WI38 (cell line): ENCODE results near the gene CXADR.

Experiments
- H3K4me3 ChIP-seq: 2 replicates; pipeline ENCODE4 v1.5.1; 2011; ENCODE audit warnings: low read depth, mild to moderate bottlenecking, control low read depth, low read length
- TF ChIP-seq, protein P1 (sequence below): IDR thresholded peaks from 2 replicates; pipeline ENCODE4 v1.5.1; 2012; ENCODE audit warnings: low read depth, mild to moderate bottlenecking, control low read depth, low read length

CXADR gene

DNA sequence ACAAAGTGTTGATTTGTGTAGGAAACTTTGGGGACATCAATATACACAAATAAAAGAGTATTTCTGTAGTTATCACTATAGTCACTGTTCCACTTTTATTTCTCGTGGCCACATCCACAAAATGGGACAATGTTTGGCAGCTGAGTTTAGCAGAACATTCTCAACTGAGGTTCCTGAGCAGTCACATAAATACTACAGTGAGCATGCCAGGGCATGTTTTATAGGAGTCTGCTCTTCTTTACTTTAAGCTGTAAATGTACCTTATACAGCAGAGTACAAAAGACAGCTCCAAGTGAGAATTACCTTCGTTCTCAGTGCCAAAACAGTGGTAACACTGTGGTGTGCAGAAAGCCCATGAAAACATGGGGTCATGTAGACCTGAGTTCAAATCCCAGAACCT is 94.8 kb downstream of the CXADR start:
- TF ChIP-seq, protein P1, sequence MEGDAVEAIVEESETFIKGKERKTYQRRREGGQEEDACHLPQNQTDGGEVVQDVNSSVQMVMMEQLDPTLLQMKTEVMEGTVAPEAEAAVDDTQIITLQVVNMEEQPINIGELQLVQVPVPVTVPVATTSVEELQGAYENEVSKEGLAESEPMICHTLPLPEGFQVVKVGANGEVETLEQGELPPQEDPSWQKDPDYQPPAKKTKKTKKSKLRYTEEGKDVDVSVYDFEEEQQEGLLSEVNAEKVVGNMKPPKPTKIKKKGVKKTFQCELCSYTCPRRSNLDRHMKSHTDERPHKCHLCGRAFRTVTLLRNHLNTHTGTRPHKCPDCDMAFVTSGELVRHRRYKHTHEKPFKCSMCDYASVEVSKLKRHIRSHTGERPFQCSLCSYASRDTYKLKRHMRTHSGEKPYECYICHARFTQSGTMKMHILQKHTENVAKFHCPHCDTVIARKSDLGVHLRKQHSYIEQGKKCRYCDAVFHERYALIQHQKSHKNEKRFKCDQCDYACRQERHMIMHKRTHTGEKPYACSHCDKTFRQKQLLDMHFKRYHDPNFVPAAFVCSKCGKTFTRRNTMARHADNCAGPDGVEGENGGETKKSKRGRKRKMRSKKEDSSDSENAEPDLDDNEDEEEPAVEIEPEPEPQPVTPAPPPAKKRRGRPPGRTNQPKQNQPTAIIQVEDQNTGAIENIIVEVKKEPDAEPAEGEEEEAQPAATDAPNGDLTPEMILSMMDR: no peak
- H3K4me3 ChIP-seq: no peak overlapping the region

- TF ChIP-seq, protein P1: no peak
- no peak overlapping the region for H3K4me3 ChIP-seq
Observed at GRCh38 chr21:17609681-17610080, 96.8 kb downstream of the CXADR start.

DNA sequence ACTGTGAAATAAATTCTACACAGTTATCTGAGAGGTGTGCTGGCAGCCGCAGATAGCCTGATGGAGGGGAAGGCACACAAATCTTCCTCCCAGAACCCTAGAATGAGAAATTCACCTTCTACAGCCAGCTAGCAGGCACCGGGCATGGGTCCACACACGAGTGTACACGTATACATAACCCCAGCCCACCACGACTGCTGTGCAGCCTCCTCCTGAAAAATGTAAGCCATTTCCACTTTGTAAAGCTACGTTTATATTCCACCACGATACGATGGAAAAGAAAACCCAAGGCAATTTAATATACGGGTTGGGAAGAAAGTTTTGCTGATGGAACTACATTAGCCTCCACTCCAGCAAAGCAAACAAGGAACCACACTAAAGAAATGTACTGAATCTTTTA is 98.1 kb downstream of the CXADR start:
- peak overlapping the region; percentile 93 for H3K4me3 ChIP-seq
- TF ChIP-seq, protein P1: no peak

- TF ChIP-seq, protein P1: no peak
Observed at GRCh38 chr21:17611414-17612022, 98.7 kb downstream of the CXADR start.

GRCh38 chr21:17612023-17612564 is 99.3 kb downstream of the CXADR start:
- TF ChIP-seq, protein P1: no peak
- peak overlapping the region; percentile 93 for H3K4me3 ChIP-seq

More at GRCh38 chr21:17611414-17612022, 98.7 kb downstream of the CXADR start:
- H3K4me3 ChIP-seq: peak overlapping the region; percentile 93

DNA sequence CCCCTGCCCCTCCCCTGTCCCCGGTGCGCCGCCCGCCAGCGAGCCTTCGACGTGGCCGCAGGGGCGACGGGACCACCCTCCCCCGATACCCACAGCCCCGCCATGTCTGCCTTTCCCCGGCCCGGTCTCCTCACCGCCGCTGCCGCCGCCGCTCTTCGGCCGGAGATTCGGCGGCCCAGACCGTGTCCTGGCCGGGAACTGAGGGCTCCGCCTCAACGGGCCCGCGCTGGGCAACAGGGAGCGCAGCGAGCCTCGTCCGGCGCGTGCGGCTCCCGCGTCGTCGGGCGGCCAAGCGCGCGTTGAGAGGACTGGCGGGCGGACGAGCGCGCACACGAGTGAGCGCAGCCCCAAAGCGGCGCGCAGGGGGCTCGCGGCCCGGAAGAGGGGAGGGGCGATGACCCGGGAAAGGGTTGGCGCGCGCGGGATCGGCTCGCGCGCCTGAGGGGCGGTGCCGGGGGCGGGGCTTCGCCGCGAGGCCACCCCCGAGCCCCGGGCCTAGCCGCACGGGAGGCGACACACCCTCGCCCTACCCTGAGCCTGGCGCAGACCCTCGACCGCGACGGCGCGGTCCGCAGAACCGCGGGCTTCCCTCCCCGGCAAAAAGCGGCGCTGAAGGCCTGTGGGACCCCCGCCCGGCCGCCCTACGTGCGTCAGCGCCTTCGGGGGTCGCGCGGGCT is 99.9 kb downstream of the CXADR start, which contains the start of gene BTG3:
Gene BTG3, minus strand, starts transcription at position 337 of the 677 bp plus-strand sequence. CDS start 3,757 bp downstream, outside the sequence.
- TF ChIP-seq, protein P1: no peak
- peak within 1 kb of the TSS; percentile 93 for H3K4me3 ChIP-seq

- H3K4me3 ChIP-seq: peak overlapping the region; percentile 93
- TF ChIP-seq, protein P1: no peak
Observed at GRCh38 chr21:17613242-17613676, 100.4 kb downstream of the CXADR start.
